Measurements from ENCODE around the gene FAM200A. TPM values are rescaled to one million over a fixed set of nuclear protein-coding genes. Genes with fewer than 3 reads are reported as not detected.
"Not testable (repeated sequence)": the region's sequence is repeated elsewhere in the genome, so short reads cannot be mapped to it uniquely, and the experiment has no call there.

Gene FAM200A
- total and polyA plus RNA-seq, 3 experiments from 2014 or later, result 7.6 to 8.4 (median 7.9) TPM

DNA sequence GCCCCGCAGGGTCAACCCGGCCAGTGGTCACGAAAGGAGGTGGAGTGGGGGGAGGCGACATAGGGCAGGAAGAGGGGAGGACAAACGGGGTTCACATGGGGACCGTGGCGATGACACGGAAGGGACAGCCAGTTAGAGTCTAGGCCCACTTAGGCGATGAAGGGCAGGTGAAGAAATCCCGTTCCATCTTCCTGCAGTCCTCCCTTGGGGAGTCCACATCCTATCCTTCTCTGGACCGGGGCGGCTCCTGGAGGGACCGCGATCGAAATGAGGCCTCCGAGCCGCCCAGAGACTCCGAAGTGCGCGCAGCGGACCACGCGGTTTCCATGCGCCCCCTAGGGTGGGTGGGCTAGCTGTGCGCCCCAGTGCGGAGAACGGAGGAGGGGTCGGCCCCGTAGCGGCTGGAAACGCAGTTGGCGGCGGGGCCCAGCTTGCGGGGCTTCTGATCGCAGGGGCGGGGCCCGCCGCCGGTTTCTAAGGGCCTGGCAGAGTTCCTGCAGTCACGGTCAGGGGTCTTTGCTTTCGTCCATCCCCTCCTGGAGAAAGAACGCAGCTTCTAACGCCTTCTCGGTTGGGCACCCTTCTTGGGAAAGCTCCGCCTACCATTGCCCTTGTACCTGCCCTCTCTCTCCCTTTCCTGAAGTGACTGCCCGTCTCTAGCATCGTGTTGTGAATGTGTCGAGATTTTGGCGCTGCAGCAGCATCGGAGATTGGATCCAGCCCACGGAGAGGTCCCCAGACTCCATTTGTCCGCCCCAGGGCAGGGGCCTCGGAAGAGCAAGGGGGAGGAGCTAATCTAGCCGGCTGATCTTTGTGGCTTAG, 28.3 kb upstream of the FAM200A start:
- no peaks in the 10 kb centered on the region for H3K27me3 ChIP-seq (ENCODE audit: insufficient read depth, low read length, poor library complexity, severe bottlenecking)
- Mint-ChIP-seq H3K27me3 (no peaks in the 10 kb centered on the region), H3K27ac (peak overlapping the region; percentile 18 to 97 (median 86)), H3K9me3 (no peaks in the 10 kb centered on the region), H3K4me3 (peak overlapping the region; percentile 83 to 96 (median 94)), H3K36me3 (peaks cover 0 to 2% (median 0%) of the 10 kb centered on the region in 3 donors), H3K4me1 (peaks cover 10 to 20% (median 17%) of the 10 kb centered on the region in 3 donors)
- H3K27ac ChIP-seq (ENCODE audit: low read depth, low read length), result no peak overlapping the region
- ChIA-PET POLR2A (interaction anchor here (0.6 to 0.8 kb wide), 4 partner anchors 22 to 855 kb away, joined by 3 to 7 read pairs (median 4); partner anchors contain the start of genes ZKSCAN5 and ZNF655), CTCF (interaction anchor here (0.7 to 1.2 kb wide), 4 partner anchors 23 to 76 kb away, joined by 3 to 4 read pairs (median 3); partner anchors contain the start of gene ZKSCAN5)
- no peaks in the 10 kb centered on the region for H3K36me3 ChIP-seq (ENCODE audit: insufficient read depth, low read length)
- H3K4me1 ChIP-seq (ENCODE audit: insufficient read depth, low read length), result peaks cover 11% of the 10 kb centered on the region
- peak overlapping the region; percentile 81 for H3K4me3 ChIP-seq (ENCODE audit: low read length)
- H3K9me3 ChIP-seq (ENCODE audit: low read length), result no peaks in the 10 kb centered on the region
- DNase-seq, result peak; percentile 31 to 72 (median 48)

GRCh38 chr7:99579281-99579955, 27.5 kb upstream of the FAM200A start:
- no peaks in the 10 kb centered on the region for H3K9me3 ChIP-seq (ENCODE audit: low read length)
- H3K27ac ChIP-seq (ENCODE audit: low read depth, low read length), result no peak overlapping the region
- peaks cover 10 to 20% (median 17%) of the 10 kb centered on the region in 3 donors for H3K4me1 Mint-ChIP-seq
- DNase-seq, result no peak
- H3K4me1 ChIP-seq (ENCODE audit: insufficient read depth, low read length), result peaks cover 11% of the 10 kb centered on the region
- ChIA-PET CTCF (interaction anchor here (1.2 to 1.6 kb wide), 2 partner anchors 45 to 75 kb away, joined by 3 to 4 read pairs; partner anchors contain the start of gene ZKSCAN5), POLR2A (interaction anchor here (0.6 to 0.7 kb wide), 2 partner anchors 21 to 855 kb away, joined by 3 to 4 read pairs; partner anchors contain the start of gene ZNF655)
- peak overlapping the region; percentile 83 to 96 (median 94) for H3K4me3 Mint-ChIP-seq
- H3K4me3 ChIP-seq (ENCODE audit: low read length), result peak overlapping the region; percentile 81
- H3K27me3 Mint-ChIP-seq, result no peaks in the 10 kb centered on the region
- H3K36me3 ChIP-seq (ENCODE audit: insufficient read depth, low read length), result no peaks in the 10 kb centered on the region
- peak overlapping the region; percentile 10 to 81 (median 61) for H3K27ac Mint-ChIP-seq
- peaks cover 0 to 4% (median 0%) of the 10 kb centered on the region in 3 donors for H3K36me3 Mint-ChIP-seq
- H3K9me3 Mint-ChIP-seq, result no peaks in the 10 kb centered on the region
- no peaks in the 10 kb centered on the region for H3K27me3 ChIP-seq (ENCODE audit: insufficient read depth, low read length, poor library complexity, severe bottlenecking)

DNA sequence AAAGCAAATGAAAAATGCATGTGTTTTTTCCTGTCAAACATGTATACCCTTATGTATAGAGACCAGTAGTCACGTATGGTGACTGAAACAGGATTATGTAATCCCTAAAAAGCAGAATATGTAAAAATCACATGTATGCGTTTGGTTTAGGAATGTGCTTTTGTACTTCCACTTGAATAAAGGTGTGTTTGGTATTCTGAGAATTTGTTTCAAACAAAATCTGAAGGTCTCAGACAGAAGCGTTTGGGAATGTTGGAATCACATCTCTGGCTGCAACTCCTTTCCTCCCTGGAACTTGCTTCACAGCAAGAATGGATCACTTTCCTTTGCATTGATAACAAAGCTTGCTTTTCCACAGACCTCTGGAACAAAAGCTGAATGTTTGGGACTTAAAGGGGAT, 24.3 kb upstream of the FAM200A start:
- H3K27me3 ChIP-seq (ENCODE audit: insufficient read depth, low read length, poor library complexity, severe bottlenecking), result no peaks in the 10 kb centered on the region
- no peaks in the 10 kb centered on the region for H3K9me3 ChIP-seq (ENCODE audit: low read length)
- Mint-ChIP-seq H3K36me3 (peaks cover 0 to 32% (median 10%) of the 10 kb centered on the region in 3 donors), H3K4me1 (peaks cover 9 to 18% (median 15%) of the 10 kb centered on the region in 3 donors), H3K27me3 (no peaks in the 10 kb centered on the region), H3K27ac (no peak overlapping the region), H3K9me3 (no peaks in the 10 kb centered on the region), H3K4me3 (peak overlapping the region in 1 of 7 donors; percentile 22)
- H3K27ac ChIP-seq (ENCODE audit: low read depth, low read length), result no peak overlapping the region
- H3K4me3 ChIP-seq (ENCODE audit: low read length), result no peak overlapping the region
- peaks cover 7% of the 10 kb centered on the region for H3K36me3 ChIP-seq (ENCODE audit: insufficient read depth, low read length)
- POLR2A ChIA-PET, result no interaction called here
- CTCF ChIA-PET, result no interaction called here
- no peak for DNase-seq
- H3K4me1 ChIP-seq (ENCODE audit: insufficient read depth, low read length), result peaks cover 11% of the 10 kb centered on the region

DNA sequence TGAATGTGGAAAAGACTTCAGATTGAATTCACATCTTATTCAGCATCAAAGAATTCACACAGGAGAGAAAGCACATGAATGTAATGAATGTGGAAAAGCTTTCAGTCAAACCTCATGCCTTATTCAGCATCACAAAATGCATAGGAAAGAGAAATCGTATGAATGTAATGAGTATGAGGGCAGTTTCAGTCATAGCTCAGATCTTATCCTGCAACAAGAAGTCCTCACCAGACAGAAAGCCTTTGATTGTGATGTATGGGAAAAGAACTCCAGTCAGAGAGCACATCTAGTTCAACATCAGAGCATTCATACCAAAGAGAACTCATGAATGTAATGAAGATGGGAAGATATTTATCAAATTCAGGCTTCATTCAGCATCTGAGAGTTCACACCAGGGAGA, 21.3 kb upstream of the FAM200A start:
- H3K27ac Mint-ChIP-seq, result peak overlapping the region in 2 of 8 donors; percentile 51 to 72
- H3K27me3 Mint-ChIP-seq, result no peaks in the 10 kb centered on the region
- no peak for DNase-seq
- Histone ChIP-seq H3K4me3 (ENCODE audit: low read length) (no peak overlapping the region), H3K36me3 (ENCODE audit: insufficient read depth, low read length) (peaks cover 9% of the 10 kb centered on the region), H3K4me1 (ENCODE audit: insufficient read depth, low read length) (no peaks in the 10 kb centered on the region), H3K27me3 (ENCODE audit: insufficient read depth, low read length, poor library complexity, severe bottlenecking) (no peaks in the 10 kb centered on the region), H3K9me3 (ENCODE audit: low read length) (no peaks in the 10 kb centered on the region), H3K27ac (ENCODE audit: low read depth, low read length) (no peak overlapping the region)
- no peaks in the 10 kb centered on the region for H3K9me3 Mint-ChIP-seq
- CTCF ChIA-PET, result no interaction called here
- peaks cover 5 to 7% (median 6%) of the 10 kb centered on the region in 3 donors for H3K4me1 Mint-ChIP-seq
- peaks cover 0 to 55% (median 14%) of the 10 kb centered on the region in 3 donors for H3K36me3 Mint-ChIP-seq
- POLR2A ChIA-PET, result no interaction called here
- H3K4me3 Mint-ChIP-seq, result no peak overlapping the region

GRCh38 chr7:99571768-99572167, 19.9 kb upstream of the FAM200A start:
- Histone ChIP-seq H3K27me3 (ENCODE audit: insufficient read depth, low read length, poor library complexity, severe bottlenecking) (no peaks in the 10 kb centered on the region), H3K4me3 (ENCODE audit: low read length) (no peak overlapping the region), H3K27ac (ENCODE audit: low read depth, low read length) (no peak overlapping the region), H3K36me3 (ENCODE audit: insufficient read depth, low read length) (peaks cover 9% of the 10 kb centered on the region), H3K4me1 (ENCODE audit: insufficient read depth, low read length) (no peaks in the 10 kb centered on the region), H3K9me3 (ENCODE audit: low read length) (no peaks in the 10 kb centered on the region)
- no peak for DNase-seq
- Mint-ChIP-seq H3K9me3 (no peaks in the 10 kb centered on the region), H3K27me3 (no peaks in the 10 kb centered on the region), H3K4me3 (no peak overlapping the region), H3K36me3 (peaks cover 0 to 62% (median 14%) of the 10 kb centered on the region in 3 donors), H3K27ac (peak overlapping the region in 3 of 8 donors; percentile 5 to 85 (median 56)), H3K4me1 (peaks cover 5 to 7% (median 6%) of the 10 kb centered on the region in 3 donors)
- ChIA-PET POLR2A (no interaction called here), CTCF (interaction anchor here (1.1 kb wide), 1 partner anchor 13 kb away, joined by 3 read pairs; no protein-coding TSS in a partner anchor)

- H3K36me3 Mint-ChIP-seq, result peaks cover 0 to 81% (median 27%) of the 10 kb centered on the region in 3 donors
- H3K9me3 ChIP-seq (ENCODE audit: low read length); H3K27ac ChIP-seq (ENCODE audit: low read depth, low read length); POLR2A ChIA-PET; H3K27me3 ChIP-seq (ENCODE audit: insufficient read depth, low read length, poor library complexity, severe bottlenecking); H3K4me3 ChIP-seq (ENCODE audit: low read length); DNase-seq; H3K4me3 Mint-ChIP-seq; H3K27me3 Mint-ChIP-seq; H3K4me1 ChIP-seq (ENCODE audit: insufficient read depth, low read length); H3K9me3 Mint-ChIP-seq: not testable (repeated sequence)
- peak overlapping the region in 1 of 8 donors; percentile 43 for H3K27ac Mint-ChIP-seq
- H3K4me1 Mint-ChIP-seq, result peaks cover 21 to 28% (median 26%) of the 10 kb centered on the region in 3 donors
- CTCF ChIA-PET, result interaction anchor here (0.7 kb wide), 1 partner anchor 9 kb away, joined by 3 read pairs; no protein-coding TSS in a partner anchor
- peaks cover 32% of the 10 kb centered on the region for H3K36me3 ChIP-seq (ENCODE audit: insufficient read depth, low read length)
Measured at GRCh38 chr7:99568770-99569169, 16.9 kb upstream of the FAM200A start.

DNA sequence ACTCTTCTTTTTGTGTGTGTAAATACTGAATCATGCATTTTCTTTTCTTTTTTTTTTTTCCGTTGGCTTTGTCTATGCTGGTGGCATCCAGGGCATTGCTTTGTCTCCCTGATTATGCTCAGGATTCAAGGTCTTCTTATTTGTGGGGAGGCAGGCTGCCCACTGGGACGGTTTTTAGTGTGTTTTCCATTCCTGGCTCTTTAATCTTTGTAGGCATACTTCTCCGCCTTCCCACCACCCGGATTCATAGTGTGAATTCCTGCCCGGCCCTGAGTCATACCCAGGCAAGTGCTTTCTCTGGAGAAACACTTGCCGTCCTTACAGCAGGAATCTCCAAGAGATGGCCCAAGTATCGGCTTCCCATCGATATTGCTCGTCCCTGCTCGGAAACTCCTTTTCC, 11.7 kb upstream of the FAM200A start:
- peaks cover 0 to 70% (median 25%) of the 10 kb centered on the region in 3 donors for H3K36me3 Mint-ChIP-seq
- Histone ChIP-seq H3K36me3 (ENCODE audit: insufficient read depth, low read length) (peaks cover 52% of the 10 kb centered on the region), H3K27me3 (ENCODE audit: insufficient read depth, low read length, poor library complexity, severe bottlenecking) (no peaks in the 10 kb centered on the region), H3K4me1 (ENCODE audit: insufficient read depth, low read length) (peaks cover 18% of the 10 kb centered on the region), H3K4me3 (ENCODE audit: low read length) (no peak overlapping the region), H3K9me3 (ENCODE audit: low read length) (no peaks in the 10 kb centered on the region), H3K27ac (ENCODE audit: low read depth, low read length) (no peak overlapping the region)
- no peak for DNase-seq
- H3K4me1 Mint-ChIP-seq, result peaks cover 38 to 62% (median 52%) of the 10 kb centered on the region in 3 donors
- H3K27me3 Mint-ChIP-seq, result peaks cover 0 to 2% of the 10 kb centered on the region in 2 donors
- CTCF ChIA-PET, result no interaction called here
- POLR2A ChIA-PET, result no interaction called here
- peak overlapping the region in 1 of 7 donors; percentile 13 for H3K4me3 Mint-ChIP-seq
- H3K27ac Mint-ChIP-seq, result peak overlapping the region in 4 of 8 donors; percentile 13 to 70 (median 20)
- H3K9me3 Mint-ChIP-seq, result no peaks in the 10 kb centered on the region

Measured in CD8-positive, alpha-beta memory T cell (primary cell).